Measurements from ENCODE around the gene SEMA3D. TPM values are rescaled to one million over a fixed set of nuclear protein-coding genes. Genes with fewer than 3 reads are reported as not detected.

The SEMA3D gene
- total RNA-seq, 3 donors from 2014 or later, result 1.5 to 5.4 (median 2.1) TPM

DNA sequence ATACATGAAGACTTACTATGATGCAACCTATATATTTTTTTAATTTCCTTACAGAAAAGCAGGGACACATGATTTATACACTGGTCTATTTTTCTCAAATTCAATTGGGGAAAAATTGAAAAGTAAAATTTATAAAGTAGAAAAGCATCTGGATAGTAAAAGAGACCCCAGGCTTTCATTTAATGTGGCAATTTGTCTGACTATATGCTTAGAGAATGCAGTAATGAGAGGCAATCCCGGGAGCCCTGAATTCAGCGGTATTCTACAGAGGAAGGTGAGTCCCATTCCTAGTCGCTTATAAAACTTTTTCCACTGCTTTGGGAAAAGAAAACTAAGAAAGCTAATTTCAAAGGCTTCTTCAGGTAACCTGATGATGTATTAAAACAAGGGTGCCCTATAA is 167.1 kb downstream of the SEMA3D start:
- DNase-seq, result no peak
- Histone ChIP-seq H3K4me1 (ENCODE audit: low read depth) (peaks cover under 1% of the 10 kb centered on the region), H3K36me3 (ENCODE audit: low read depth) (no peaks in the 10 kb centered on the region), H3K9me3 (no peaks in the 10 kb centered on the region), H3K4me3 (no peak overlapping the region)
- no peak for ATAC-seq
- TF ChIP-seq, protein P1, sequence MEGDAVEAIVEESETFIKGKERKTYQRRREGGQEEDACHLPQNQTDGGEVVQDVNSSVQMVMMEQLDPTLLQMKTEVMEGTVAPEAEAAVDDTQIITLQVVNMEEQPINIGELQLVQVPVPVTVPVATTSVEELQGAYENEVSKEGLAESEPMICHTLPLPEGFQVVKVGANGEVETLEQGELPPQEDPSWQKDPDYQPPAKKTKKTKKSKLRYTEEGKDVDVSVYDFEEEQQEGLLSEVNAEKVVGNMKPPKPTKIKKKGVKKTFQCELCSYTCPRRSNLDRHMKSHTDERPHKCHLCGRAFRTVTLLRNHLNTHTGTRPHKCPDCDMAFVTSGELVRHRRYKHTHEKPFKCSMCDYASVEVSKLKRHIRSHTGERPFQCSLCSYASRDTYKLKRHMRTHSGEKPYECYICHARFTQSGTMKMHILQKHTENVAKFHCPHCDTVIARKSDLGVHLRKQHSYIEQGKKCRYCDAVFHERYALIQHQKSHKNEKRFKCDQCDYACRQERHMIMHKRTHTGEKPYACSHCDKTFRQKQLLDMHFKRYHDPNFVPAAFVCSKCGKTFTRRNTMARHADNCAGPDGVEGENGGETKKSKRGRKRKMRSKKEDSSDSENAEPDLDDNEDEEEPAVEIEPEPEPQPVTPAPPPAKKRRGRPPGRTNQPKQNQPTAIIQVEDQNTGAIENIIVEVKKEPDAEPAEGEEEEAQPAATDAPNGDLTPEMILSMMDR (IDR thresholded peaks at IDR 0.05), result no peak
- intact Hi-C loops (cut with DNase I, micrococcal nuclease), result loop anchor here (5.0 to 10.0 kb wide), 2 partner anchors 535 to 1042 kb away; no protein-coding TSS in a partner anchor

GRCh38 chr7:85019176-85019575 is 167.7 kb downstream of the SEMA3D start:
- no peaks in the 10 kb centered on the region for H3K36me3 ChIP-seq (ENCODE audit: low read depth)
- H3K4me3 ChIP-seq, result no peak overlapping the region
- TF ChIP-seq, protein P1 (IDR thresholded peaks at IDR 0.05), result no peak
- intact Hi-C loops (cut with DNase I, micrococcal nuclease), result loop anchor here in 1 of 2 donors (10.0 kb wide), 1 partner anchor 534 kb away; no protein-coding TSS in a partner anchor
- DNase-seq, result no peak
- no peaks in the 10 kb centered on the region for H3K4me1 ChIP-seq (ENCODE audit: low read depth)
- ATAC-seq, result no peak
- H3K9me3 ChIP-seq, result no peaks in the 10 kb centered on the region

DNA sequence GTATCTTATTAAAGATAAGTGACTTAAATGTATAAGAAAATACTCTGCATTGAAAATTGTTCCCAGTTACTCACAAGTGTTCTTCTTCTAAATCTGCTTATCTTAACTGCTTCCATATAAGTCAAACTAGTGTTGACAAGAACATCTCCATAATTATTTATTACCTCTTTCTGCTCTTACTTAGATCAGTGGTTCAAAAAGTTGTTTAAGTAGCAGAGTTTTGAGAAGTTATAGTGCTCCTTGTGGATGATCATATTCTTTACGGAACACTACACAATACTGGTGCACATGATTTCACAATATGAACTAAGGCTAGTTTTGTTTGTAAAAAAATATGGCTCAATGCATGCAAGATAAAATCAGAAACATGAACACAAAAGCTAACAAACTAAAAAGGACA is 168.4 kb downstream of the SEMA3D start:
- DNase-seq (no peak), ATAC-seq (no peak)
- intact Hi-C loops (cut with DNase I, micrococcal nuclease), result loop anchor here in 1 of 2 donors (10.0 kb wide), 1 partner anchor 534 kb away; no protein-coding TSS in a partner anchor
- Histone ChIP-seq H3K4me1 (ENCODE audit: low read depth) (no peaks in the 10 kb centered on the region), H3K4me3 (no peak overlapping the region), H3K36me3 (ENCODE audit: low read depth) (no peaks in the 10 kb centered on the region), H3K9me3 (no peaks in the 10 kb centered on the region)
- TF ChIP-seq, protein P1 (IDR thresholded peaks at IDR 0.05), result no peak

DNA sequence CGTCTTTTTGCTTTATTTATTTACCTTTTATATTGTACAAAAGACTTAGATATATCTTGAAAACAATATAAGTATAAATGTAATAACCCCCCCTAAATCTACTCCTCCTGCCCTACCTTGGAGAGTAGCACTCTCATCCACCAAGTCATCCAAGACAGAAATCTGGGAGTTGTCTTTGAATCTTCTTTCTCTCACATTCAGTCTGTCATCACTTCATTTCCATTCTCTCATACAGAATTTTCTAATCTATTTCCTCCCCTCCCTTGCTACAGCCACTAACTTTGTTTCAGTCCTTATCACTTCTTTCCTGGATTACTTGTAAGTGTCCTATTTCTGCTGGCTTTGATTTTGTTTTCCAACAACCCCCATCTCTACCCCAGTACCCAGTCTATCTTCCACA is 170.6 kb downstream of the SEMA3D start:
- no peak for DNase-seq
- no peak for ATAC-seq
- H3K4me3 ChIP-seq, result no peak overlapping the region
- no peaks in the 10 kb centered on the region for H3K36me3 ChIP-seq (ENCODE audit: low read depth)
- TF ChIP-seq, protein P1 (IDR thresholded peaks at IDR 0.05), result no peak
- no peaks in the 10 kb centered on the region for H3K9me3 ChIP-seq
- intact Hi-C loops (cut with DNase I, micrococcal nuclease), result loop anchor here in 1 of 2 donors (10.0 kb wide), 1 partner anchor 531 kb away; no protein-coding TSS in a partner anchor
- no peaks in the 10 kb centered on the region for H3K4me1 ChIP-seq (ENCODE audit: low read depth)

GRCh38 chr7:85014936-85015660 is 171.8 kb downstream of the SEMA3D start:
- no peak for ATAC-seq
- intact Hi-C loops (cut with DNase I, micrococcal nuclease), result loop anchor here in 1 of 2 donors (10.0 kb wide), 1 partner anchor 530 kb away; no protein-coding TSS in a partner anchor
- TF ChIP-seq, protein P1 (IDR thresholded peaks at IDR 0.05), result no peak

More at GRCh38 chr7:85014936-85015660, 171.8 kb downstream of the SEMA3D start:
- Histone ChIP-seq H3K4me1 (ENCODE audit: low read depth) (no peaks in the 10 kb centered on the region), H3K4me3 (no peak overlapping the region), H3K9me3 (no peaks in the 10 kb centered on the region), H3K36me3 (ENCODE audit: low read depth) (no peaks in the 10 kb centered on the region)
- no peak for DNase-seq
